Epithelial cell of proximal tubule (primary cell): ENCODE results near the gene SNAP25. TPM values are rescaled to one million over a fixed set of nuclear protein-coding genes. Genes with fewer than 3 reads are reported as not detected.

Source experiments
- DNase-seq: peaks from one replicate; pipeline ENCODE4 v3.0.0-alpha.2; 2011; ENCODE audit warnings: low read depth
- H3K4me3 ChIP-seq: 2 replicates; pipeline ENCODE4 v1.5.1; 2011; ENCODE audit warnings: low read depth, mild to moderate bottlenecking, low read length
- CTCF ChIP-seq: conservative IDR thresholded peaks from 2 replicates; pipeline ENCODE4 v1.5.1; 2012; ENCODE audit warnings: low read depth, mild to moderate bottlenecking, low read length
- total RNA-seq: library from RNA; depleted of rRNA; stranded (reverse); fragments of >200 nt; gene quantifications from 2 replicates; pipeline ENCODE4 v1.2.3, GENCODE V29; 2015

The SNAP25 gene
- total RNA-seq, 1 donor from 2014 or later = 1.4 TPM

- DNase-seq = no peak
- TF ChIP-seq CTCF = no peak
- H3K4me3 ChIP-seq = no peak overlapping the region
Observed at GRCh38 chr20:10276878-10277580, 58.4 kb downstream of the SNAP25 start.

GRCh38 chr20:10277616-10278015, 59.0 kb downstream of the SNAP25 start:
- TF ChIP-seq CTCF = no peak
- no peak overlapping the region for H3K4me3 ChIP-seq
- DNase-seq = no peak

- TF ChIP-seq CTCF = no peak
- H3K4me3 ChIP-seq = no peak overlapping the region
- DNase-seq = no peak
Observed at GRCh38 chr20:10278412-10278811, 59.8 kb downstream of the SNAP25 start.

GRCh38 chr20:10280018-10280908, 61.6 kb downstream of the SNAP25 start:
- no peak overlapping the region for H3K4me3 ChIP-seq
- TF ChIP-seq CTCF = no peak

GRCh38 chr20:10281911-10282310, 63.3 kb downstream of the SNAP25 start:
- no peak for TF ChIP-seq CTCF
- H3K4me3 ChIP-seq = no peak overlapping the region

More at GRCh38 chr20:10280018-10280908, 61.6 kb downstream of the SNAP25 start:
- DNase-seq = no peak

GRCh38 chr20:10282979-10283456, 64.4 kb downstream of the SNAP25 start:
- no peak for DNase-seq
- no peak for TF ChIP-seq CTCF

More at GRCh38 chr20:10281911-10282310, 63.3 kb downstream of the SNAP25 start:
- DNase-seq = no peak

More at GRCh38 chr20:10282979-10283456, 64.4 kb downstream of the SNAP25 start:
- H3K4me3 ChIP-seq = no peak overlapping the region
